CD4-positive, alpha-beta memory T cell (primary cell): ENCODE results near the gene CEP112. TPM values are rescaled to one million over a fixed set of nuclear protein-coding genes. Genes with fewer than 3 reads are reported as not detected.
A peak's percentile ranks its signal among the peaks of the same experiment; 100 is the strongest.

Experiments
- CTCF ChIA-PET: fragments of 350-600 bp; sonication (Branson Sonifier 250); formaldehyde crosslinking; loops from one replicate; lab custom pipeline; 2021; ENCODE audit warnings: inconsistent platforms; ENCODE audit not compliant: partially characterized antibody; lab: Charles Lee
- POLR2A ChIA-PET: fragments of 350-600 bp; sonication (Branson Sonifier 250); formaldehyde crosslinking; loops from one replicate; lab custom pipeline; 2021; ENCODE audit not compliant: partially characterized antibody; lab: Charles Lee
- DNase-seq, 5 donors: peaks; one replicate each; pipeline versions ENCODE4 v3.0.0 to v3.0.0-alpha.2; 2020 to 2022; ENCODE audit warnings: mixed read lengths in 1 of 5
- H3K27ac ChIP-seq: one replicate; pipeline ENCODE4 v1.7.0; 2013; ENCODE audit warnings: low read depth, low read length
- H3K27me3 ChIP-seq: 2 replicates; pipeline ENCODE4 v1.7.0; 2013; ENCODE audit warnings: mild to moderate bottlenecking, low read length, moderate library complexity; ENCODE audit not compliant: insufficient read depth
- H3K36me3 ChIP-seq: 2 replicates; pipeline ENCODE4 v1.7.0; 2013; ENCODE audit warnings: mild to moderate bottlenecking, low read length, moderate library complexity; ENCODE audit not compliant: insufficient read depth
- H3K4me1 ChIP-seq: 2 replicates; pipeline ENCODE4 v1.7.0; 2013; ENCODE audit warnings: mild to moderate bottlenecking, low read length, moderate library complexity; ENCODE audit not compliant: insufficient read depth
- H3K4me3 ChIP-seq, 2 donors: one replicate each; pipeline ENCODE4 v1.7.0; 2013; ENCODE audit warnings: low read length in 2 of 2, mild to moderate bottlenecking in 1 of 2
- H3K9me3 ChIP-seq, 2 donors: one replicate each; pipeline ENCODE4 v1.7.0; 2013; ENCODE audit warnings: low read length in 2 of 2, control low read depth in 1 of 2; ENCODE audit not compliant: control insufficient read depth in 1 of 2
- H3K27ac Mint-ChIP-seq, 7 donors: one replicate each; pipeline ENCODE4 v1.8.0; 2020 to 2021; ENCODE audit warnings: mixed read lengths in 7 of 7, mild to moderate bottlenecking in 6 of 7, inconsistent platforms in 3 of 7, moderate library complexity in 3 of 7
- H3K27me3 Mint-ChIP-seq, 2 donors: one replicate each; pipeline ENCODE4 v1.8.0; 2020 to 2021; ENCODE audit warnings: mixed read lengths in 2 of 2
- H3K36me3 Mint-ChIP-seq, 2 donors: one replicate each; pipeline ENCODE4 v1.8.0; 2020 to 2021; ENCODE audit warnings: mixed read lengths in 2 of 2, inconsistent platforms in 1 of 2, mild to moderate bottlenecking in 1 of 2
- H3K4me1 Mint-ChIP-seq, 4 donors: one replicate each; pipeline ENCODE4 v1.8.0; 2020 to 2021; ENCODE audit warnings: mixed read lengths in 4 of 4, mild to moderate bottlenecking in 1 of 4
- H3K4me3 Mint-ChIP-seq, 8 donors: one replicate each; pipeline ENCODE4 v1.8.0; 2020 to 2021; ENCODE audit warnings: mixed read lengths in 8 of 8, mild to moderate bottlenecking in 7 of 8, moderate library complexity in 6 of 8, inconsistent platforms in 3 of 8
- H3K9me3 Mint-ChIP-seq, 8 donors: one replicate each; pipeline ENCODE4 v1.8.0; 2020 to 2021; ENCODE audit warnings: mixed read lengths in 8 of 8, mild to moderate bottlenecking in 5 of 8, inconsistent platforms in 3 of 8, moderate library complexity in 1 of 8
- intact Hi-C: fragments of 100-400 bp; cut with micrococcal nuclease; formaldehyde crosslinking; loops from one replicate; pipeline ENCODE4 v1.15.1; 2023
- polyA plus RNA-seq, 2 donors: library from polyadenylated mRNA; unstranded; fragments of 300-500 nt; fragmentation: Illumina TruSeq; gene quantifications; one replicate each; pipeline ENCODE4 v1.2.3, GENCODE V29; 2021
- total RNA-seq, 2 experiments: library from RNA; stranded (reverse); gene quantifications; one replicate each; pipeline ENCODE4 v1.2.3, GENCODE V29; 2021

Gene CEP112
- total and polyA plus RNA-seq, 4 experiments from 2014 or later: 0.34 to 3.9 (median 1.4) TPM

- POLR2A ChIA-PET: no interaction called here
- H3K36me3 ChIP-seq: no peaks in the 10 kb centered on the region
Measured at GRCh38 chr17:66230922-66231591, 39.1 kb upstream of the CEP112 start.

DNA sequence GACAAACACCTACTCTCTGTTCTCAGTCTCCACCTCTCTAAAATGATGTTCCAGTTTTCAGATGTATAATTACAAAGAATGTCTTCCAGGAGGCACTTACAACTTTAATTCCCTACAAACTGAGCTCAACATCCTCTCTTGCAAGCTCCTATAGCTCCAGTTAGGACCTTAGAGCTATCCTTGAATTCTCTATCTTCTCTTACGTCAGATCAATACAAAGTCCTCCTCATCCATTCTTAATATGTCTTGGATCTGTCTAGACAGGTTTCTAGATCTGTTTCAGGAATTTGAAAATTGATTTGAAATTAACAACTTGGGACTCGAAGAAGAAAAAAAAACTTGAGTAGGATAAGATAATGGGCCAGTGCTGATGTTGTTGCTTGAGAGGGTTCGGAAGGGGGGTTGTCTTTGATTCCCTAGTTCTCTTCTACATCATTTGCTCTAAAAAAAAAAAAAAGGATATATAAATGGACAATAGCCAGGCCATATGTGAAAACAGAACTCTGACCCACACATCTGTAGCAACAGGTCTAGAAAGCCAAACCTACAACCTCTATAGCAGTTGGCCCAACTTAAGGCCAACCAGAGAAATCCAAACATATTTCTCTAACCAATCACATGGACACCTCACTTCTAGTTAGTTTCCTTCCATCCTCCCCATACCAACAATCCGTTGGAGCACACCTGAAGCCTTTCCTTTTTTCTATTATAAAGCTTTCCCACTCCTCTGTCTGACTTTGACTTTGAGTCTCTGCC is 38.0 kb upstream of the CEP112 start:
- Histone ChIP-seq H3K27ac (no peak overlapping the region), H3K9me3 (no peaks in the 10 kb centered on the region), H3K4me3 (no peak overlapping the region), H3K36me3 (no peaks in the 10 kb centered on the region), H3K4me1 (no peaks in the 10 kb centered on the region), H3K27me3 (no peaks in the 10 kb centered on the region)
- Mint-ChIP-seq H3K27me3 (peaks cover 0 to 2% of the 10 kb centered on the region in 2 donors), H3K9me3 (peaks cover 0 to 4% (median 0%) of the 10 kb centered on the region in 8 donors), H3K4me1 (peaks cover 2 to 10% (median 5%) of the 10 kb centered on the region in 4 donors), H3K36me3 (no peaks in the 10 kb centered on the region), H3K27ac (peak overlapping the region in 1 of 7 donors; percentile 50), H3K4me3 (no peak overlapping the region)
- no peak for DNase-seq
- ChIA-PET CTCF (no interaction called here), POLR2A (no interaction called here)
- intact Hi-C loops: no loop called here

More at GRCh38 chr17:66230922-66231591, 39.1 kb upstream of the CEP112 start:
- Histone ChIP-seq H3K4me1 (no peaks in the 10 kb centered on the region), H3K27ac (no peak overlapping the region), H3K9me3 (no peaks in the 10 kb centered on the region), H3K4me3 (no peak overlapping the region), H3K27me3 (no peaks in the 10 kb centered on the region)
- CTCF ChIA-PET: no interaction called here
- no peak overlapping the region for H3K4me3 Mint-ChIP-seq
- DNase-seq: no peak
- H3K27ac Mint-ChIP-seq: no peak overlapping the region
- H3K9me3 Mint-ChIP-seq: peaks cover 0 to 4% (median 0%) of the 10 kb centered on the region in 8 donors
- peaks cover 2 to 10% (median 5%) of the 10 kb centered on the region in 4 donors for H3K4me1 Mint-ChIP-seq
- no peaks in the 10 kb centered on the region for H3K36me3 Mint-ChIP-seq
- peaks cover 0 to 2% of the 10 kb centered on the region in 2 donors for H3K27me3 Mint-ChIP-seq
- intact Hi-C loops: no loop called here

DNA sequence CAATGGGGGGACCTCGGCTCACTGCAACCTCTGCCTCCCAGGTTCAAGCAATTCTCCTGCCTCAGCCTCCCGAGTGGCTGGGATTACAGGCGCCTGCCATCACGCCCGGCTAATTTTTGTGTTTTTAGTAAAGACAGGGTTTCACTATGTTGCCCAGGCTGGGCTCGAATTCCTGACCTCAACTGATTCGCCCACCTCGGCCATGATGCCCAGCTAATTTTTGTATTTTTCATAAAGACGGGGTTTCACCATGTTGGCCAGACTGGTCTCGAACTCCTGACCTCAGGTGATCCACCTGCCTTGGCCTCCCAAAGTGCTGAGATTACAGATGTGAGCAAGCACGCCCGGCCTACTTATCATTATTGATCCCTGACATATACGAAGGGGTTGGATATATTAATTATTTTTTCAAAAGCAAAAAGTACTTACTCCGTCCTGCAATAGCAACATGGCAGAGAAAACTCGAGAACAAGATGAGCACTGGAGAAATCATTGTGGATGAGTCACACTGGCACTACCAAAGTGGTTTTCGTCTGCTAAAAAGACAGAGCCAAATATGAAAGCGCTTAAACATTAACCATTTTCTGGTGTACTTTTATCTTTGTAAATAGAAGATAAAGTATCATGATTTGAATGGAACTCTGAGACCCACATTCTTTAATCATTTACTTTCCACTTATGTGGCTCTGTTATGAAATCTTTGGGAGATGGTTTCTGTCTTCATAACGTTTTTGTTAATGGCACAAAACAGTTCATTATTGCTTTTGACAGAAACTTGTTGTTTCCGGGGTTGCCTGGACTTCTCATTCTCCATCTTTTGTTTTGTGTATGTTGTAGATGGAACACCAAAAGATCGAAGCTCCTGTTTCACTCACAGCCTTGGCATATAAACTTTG is 37.2 kb upstream of the CEP112 start, which contains the start of gene APOH:
Gene APOH, minus strand, starts transcription at position 529 of the 896 bp plus-strand sequence. Its CDS starts 36 bp downstream, at position 493.
- CTCF ChIA-PET: no interaction called here
- H3K9me3 Mint-ChIP-seq: peaks cover 0 to 4% (median 0%) of the 10 kb centered on the region in 8 donors
- intact Hi-C loops: no loop called here

DNA sequence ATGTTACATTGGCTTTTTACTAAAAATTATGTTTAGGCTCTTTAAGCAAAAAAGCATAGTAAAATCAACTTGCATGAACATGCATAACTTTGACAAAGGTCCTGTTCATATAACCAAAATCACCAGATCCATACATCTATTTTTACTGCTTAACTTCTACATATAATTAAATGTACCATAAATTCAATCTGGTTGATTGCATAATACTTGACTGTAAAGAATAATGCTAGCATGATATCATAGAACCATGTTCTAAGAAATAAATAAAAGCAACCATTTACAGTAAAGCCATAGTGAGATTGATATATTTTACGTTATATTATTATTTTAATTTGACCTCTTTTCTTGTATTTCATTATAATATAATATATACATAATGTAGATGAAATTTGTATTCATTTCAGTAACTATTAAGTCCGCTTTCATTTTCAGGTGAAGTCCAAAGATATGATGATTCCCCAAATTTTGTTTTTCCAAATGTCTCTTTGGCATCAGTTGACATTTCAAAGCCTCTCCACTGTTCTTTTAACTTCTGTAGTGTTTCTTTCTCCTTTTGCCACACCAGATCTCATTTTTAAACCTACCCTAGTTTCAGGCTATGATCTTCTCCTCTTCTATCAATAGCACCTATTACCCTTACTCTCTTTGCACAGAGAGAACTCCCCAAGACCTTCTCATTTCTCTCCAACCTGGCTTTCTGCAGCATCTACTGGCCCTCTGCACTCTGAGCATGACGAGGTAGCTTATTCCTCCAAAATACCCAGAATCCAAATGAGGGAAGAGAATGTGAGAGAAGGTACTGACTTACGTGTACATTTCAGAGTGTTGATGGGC is 35.5 kb upstream of the CEP112 start:
- Histone ChIP-seq H3K4me3 (no peak overlapping the region), H3K36me3 (no peaks in the 10 kb centered on the region), H3K9me3 (no peaks in the 10 kb centered on the region), H3K4me1 (no peaks in the 10 kb centered on the region), H3K27ac (no peak overlapping the region), H3K27me3 (no peaks in the 10 kb centered on the region)
- Mint-ChIP-seq H3K27me3 (peaks cover 2% of the 10 kb centered on the region in 2 donors), H3K4me3 (no peak overlapping the region), H3K36me3 (no peaks in the 10 kb centered on the region), H3K9me3 (peaks cover 0 to 2% (median 0%) of the 10 kb centered on the region in 8 donors), H3K27ac (no peak overlapping the region), H3K4me1 (no peaks in the 10 kb centered on the region)
- intact Hi-C loops: no loop called here
- DNase-seq: no peak
- ChIA-PET CTCF (no interaction called here), POLR2A (no interaction called here)

More for the DNA sequence above, 37.2 kb upstream of the CEP112 start, which contains the start of gene APOH:
- POLR2A ChIA-PET: no interaction called here
- Mint-ChIP-seq H3K27me3 (peaks cover 0 to 2% of the 10 kb centered on the region in 2 donors), H3K27ac (no peak within 1 kb of the TSS), H3K4me3 (no peak within 1 kb of the TSS), H3K4me1 (peaks cover 2 to 10% (median 5%) of the 10 kb centered on the region in 4 donors), H3K36me3 (no peaks in the 10 kb centered on the region)
- Histone ChIP-seq H3K4me3 (no peak within 1 kb of the TSS), H3K27me3 (no peaks in the 10 kb centered on the region), H3K4me1 (no peaks in the 10 kb centered on the region), H3K27ac (no peak within 1 kb of the TSS), H3K9me3 (no peaks in the 10 kb centered on the region), H3K36me3 (no peaks in the 10 kb centered on the region)
- DNase-seq: no peak

DNA sequence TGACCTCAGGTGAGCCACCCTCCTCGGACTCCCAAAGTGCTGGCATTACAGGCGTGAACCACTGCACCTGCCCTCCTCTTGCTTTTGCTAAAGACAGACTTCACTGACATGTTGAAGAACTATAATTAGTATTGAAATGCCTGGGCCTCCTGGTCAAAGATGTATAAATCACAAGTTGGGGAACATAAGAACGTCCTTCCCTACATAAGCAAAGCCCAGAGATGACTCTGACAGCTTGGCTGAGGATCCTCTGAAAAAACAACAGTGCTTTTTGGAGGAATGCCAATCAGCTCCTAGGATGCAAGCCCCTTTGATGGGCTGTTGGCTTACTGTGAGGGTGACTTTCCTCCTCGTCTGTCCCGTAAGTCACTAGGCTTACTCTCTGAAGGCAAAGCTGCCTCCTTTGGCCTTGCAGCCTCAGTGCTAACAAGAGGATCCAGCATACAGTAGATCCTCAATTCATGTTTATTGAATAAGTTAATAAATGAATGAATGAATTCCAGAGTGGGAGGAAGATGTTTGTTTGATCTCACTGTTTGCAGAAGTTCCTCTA is 30.9 kb upstream of the CEP112 start:
- H3K9me3 Mint-ChIP-seq: no peaks in the 10 kb centered on the region
- H3K4me3 Mint-ChIP-seq: no peak overlapping the region
- peak overlapping the region in 1 of 7 donors; percentile 4 for H3K27ac Mint-ChIP-seq
- DNase-seq: no peak
- CTCF ChIA-PET: interaction anchor here (1.1 kb wide), 1 partner anchor 21 kb away, joined by 3 read pairs; no protein-coding TSS in a partner anchor
- no peaks in the 10 kb centered on the region for H3K36me3 ChIP-seq
- no peaks in the 10 kb centered on the region for H3K4me1 ChIP-seq
- no peak overlapping the region for H3K4me3 ChIP-seq
- no peak overlapping the region for H3K27ac ChIP-seq
- no peaks in the 10 kb centered on the region for H3K9me3 ChIP-seq
- POLR2A ChIA-PET: no interaction called here
- H3K27me3 ChIP-seq: no peaks in the 10 kb centered on the region
- intact Hi-C loops: no loop called here
- peaks cover 0 to 2% of the 10 kb centered on the region in 2 donors for H3K27me3 Mint-ChIP-seq
- no peaks in the 10 kb centered on the region for H3K36me3 Mint-ChIP-seq
- peaks cover 0 to 5% (median 2%) of the 10 kb centered on the region in 4 donors for H3K4me1 Mint-ChIP-seq

DNA sequence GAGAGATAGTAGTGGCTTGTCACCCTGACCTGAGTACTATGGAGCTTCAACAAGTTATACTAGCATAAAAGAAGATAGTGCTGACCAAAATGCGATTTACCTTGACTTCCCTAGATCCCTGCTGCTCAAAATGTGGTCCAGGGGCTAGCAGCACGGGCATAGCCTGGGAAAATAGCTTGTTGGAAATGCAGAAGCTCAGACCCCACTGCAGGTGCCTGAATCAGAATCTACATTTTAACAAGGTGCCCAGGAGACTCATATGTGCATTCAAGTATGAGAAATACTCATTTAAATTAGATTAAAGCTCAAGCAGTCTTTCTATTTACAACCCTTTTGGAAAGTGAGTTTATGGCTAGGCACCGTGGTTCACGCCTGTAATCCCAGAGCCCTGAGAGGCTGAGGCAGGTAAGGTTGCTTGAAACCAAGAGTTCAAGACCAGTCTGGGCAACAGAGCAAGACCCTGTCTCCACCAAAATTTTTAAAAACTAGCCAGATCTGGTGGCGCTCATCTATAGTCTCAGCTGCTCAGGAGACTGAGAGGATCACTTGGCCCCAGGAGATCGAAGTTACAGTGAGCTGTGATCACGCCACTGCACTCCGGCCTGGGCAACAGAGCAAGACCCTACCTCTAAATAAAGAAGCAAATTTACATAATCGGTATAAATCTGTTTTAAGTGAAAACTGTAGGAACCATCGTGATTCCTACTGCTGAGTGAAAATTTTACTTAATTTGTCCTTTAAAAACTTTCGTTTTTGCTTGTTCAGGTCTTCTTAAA is 30.0 kb upstream of the CEP112 start:
- H3K27me3 Mint-ChIP-seq: peaks cover 0 to 2% of the 10 kb centered on the region in 2 donors
- no peaks in the 10 kb centered on the region for H3K4me1 ChIP-seq
- no peak overlapping the region for H3K4me3 ChIP-seq
- H3K4me3 Mint-ChIP-seq: no peak overlapping the region
- no peaks in the 10 kb centered on the region for H3K36me3 Mint-ChIP-seq
- no peak overlapping the region for H3K27ac ChIP-seq
- H3K4me1 Mint-ChIP-seq: peaks cover 0 to 5% (median 2%) of the 10 kb centered on the region in 4 donors
- ChIA-PET CTCF (interaction anchor here (1.1 kb wide), 1 partner anchor 20 kb away, joined by 3 read pairs; no protein-coding TSS in a partner anchor), POLR2A (no interaction called here)
- H3K36me3 ChIP-seq: no peaks in the 10 kb centered on the region
- intact Hi-C loops: no loop called here
- H3K9me3 Mint-ChIP-seq: no peaks in the 10 kb centered on the region
- H3K9me3 ChIP-seq: no peaks in the 10 kb centered on the region
- no peak overlapping the region for H3K27ac Mint-ChIP-seq
- H3K27me3 ChIP-seq: no peaks in the 10 kb centered on the region
- DNase-seq: no peak
